ENCODE data around the gene ATAD3C.

DNA sequence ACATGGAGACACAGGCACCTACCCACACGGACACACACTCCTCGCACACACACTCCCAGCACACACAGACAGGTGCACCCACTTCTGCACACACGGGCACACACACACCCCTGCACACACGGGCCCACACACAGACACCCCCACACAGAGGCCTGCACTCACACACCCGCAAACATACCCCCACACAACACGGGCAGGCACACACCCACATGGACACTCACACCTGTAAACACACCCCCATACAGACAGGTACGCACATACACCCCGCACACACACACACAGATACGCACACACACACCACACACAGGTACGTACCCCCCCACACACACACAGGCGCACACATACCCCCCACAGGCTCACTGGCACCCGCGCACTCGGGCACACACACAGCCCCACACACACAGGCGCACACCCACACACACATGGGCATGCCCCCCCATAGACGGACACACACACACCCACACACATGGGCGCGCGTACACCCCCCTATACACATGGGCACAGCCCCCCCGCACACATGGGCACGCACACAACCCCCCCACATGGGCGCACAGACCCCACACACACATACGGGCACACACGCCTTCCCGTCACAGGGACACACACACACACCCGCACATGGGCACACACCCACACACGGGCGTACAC is 68.6 kb downstream of the ATAD3C start:
- TF ChIP-seq, protein P1, sequence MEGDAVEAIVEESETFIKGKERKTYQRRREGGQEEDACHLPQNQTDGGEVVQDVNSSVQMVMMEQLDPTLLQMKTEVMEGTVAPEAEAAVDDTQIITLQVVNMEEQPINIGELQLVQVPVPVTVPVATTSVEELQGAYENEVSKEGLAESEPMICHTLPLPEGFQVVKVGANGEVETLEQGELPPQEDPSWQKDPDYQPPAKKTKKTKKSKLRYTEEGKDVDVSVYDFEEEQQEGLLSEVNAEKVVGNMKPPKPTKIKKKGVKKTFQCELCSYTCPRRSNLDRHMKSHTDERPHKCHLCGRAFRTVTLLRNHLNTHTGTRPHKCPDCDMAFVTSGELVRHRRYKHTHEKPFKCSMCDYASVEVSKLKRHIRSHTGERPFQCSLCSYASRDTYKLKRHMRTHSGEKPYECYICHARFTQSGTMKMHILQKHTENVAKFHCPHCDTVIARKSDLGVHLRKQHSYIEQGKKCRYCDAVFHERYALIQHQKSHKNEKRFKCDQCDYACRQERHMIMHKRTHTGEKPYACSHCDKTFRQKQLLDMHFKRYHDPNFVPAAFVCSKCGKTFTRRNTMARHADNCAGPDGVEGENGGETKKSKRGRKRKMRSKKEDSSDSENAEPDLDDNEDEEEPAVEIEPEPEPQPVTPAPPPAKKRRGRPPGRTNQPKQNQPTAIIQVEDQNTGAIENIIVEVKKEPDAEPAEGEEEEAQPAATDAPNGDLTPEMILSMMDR (IDR thresholded peaks at IDR 0.05): no peak
- TF ChIP-seq CHD2 (IDR thresholded peaks at IDR 0.05; ENCODE audit: low read length, partially characterized antibody): no peak

All from SK-N-SH (cell line).